WI38 (cell line): ENCODE data around the gene FAM200C.

Source experiments
- H3K4me3 ChIP-seq: 2 replicates; pipeline ENCODE4 v1.5.1; 2011; ENCODE audit warnings: low read depth, mild to moderate bottlenecking, control low read depth, low read length
- CTCF ChIP-seq: IDR thresholded peaks from 2 replicates; pipeline ENCODE4 v1.5.1; 2012; ENCODE audit warnings: low read depth, mild to moderate bottlenecking, control low read depth, low read length

FAM200C gene

DNA sequence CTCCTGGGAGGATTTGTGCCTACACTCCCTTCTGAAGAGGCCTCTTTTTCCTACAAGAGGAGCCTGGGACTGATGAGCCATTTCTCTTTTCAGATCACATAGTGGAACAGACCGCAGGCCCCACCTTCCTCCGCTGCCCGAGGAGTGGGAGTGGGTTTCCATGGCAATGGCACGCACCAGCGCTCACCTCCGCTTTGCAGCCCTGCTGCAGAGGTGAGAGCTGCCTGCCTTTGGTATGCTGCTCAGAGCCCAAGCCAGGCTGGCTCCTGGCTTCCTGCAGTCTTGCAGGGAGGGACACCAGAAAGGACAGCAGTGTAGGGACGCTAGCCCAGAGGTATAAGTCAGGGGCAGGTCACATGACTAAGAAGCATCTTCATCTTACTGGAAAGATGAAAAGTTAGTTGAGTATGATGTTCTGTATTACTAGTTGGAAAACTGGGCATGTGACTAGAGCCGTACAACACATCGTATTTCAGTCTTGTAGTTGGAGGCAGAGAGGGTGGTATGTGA is 34.2 kb upstream of the FAM200C start:
- no peak overlapping the region for H3K4me3 ChIP-seq
- TF ChIP-seq CTCF: no peak

- no peak overlapping the region for H3K4me3 ChIP-seq
- no peak for TF ChIP-seq CTCF
Measured at GRCh38 chr5:160432787-160433186, 32.9 kb upstream of the FAM200C start.

- no peak overlapping the region for H3K4me3 ChIP-seq
- no peak for TF ChIP-seq CTCF
Measured at GRCh38 chr5:160432196-160432595, 32.3 kb upstream of the FAM200C start.

DNA sequence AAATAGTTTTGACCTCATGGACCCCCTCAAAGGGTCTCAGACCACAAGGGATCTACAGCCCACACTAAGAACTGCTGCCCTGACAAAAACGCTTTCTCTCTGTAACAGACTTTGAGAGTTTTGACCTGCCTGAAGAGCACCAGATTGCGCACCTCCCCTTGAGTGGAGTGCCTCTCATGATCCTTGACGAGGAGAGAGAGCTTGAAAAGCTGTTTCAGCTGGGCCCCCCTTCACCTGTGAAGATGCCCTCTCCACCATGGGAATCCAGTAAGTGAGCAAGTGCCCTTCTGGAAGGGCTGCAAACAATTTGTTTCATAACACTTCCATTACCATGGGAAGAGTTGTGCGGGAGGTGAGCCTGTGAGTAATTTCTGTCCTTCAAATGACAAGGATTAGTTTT is 27.8 kb upstream of the FAM200C start:
- no peak for TF ChIP-seq CTCF
- no peak overlapping the region for H3K4me3 ChIP-seq

- TF ChIP-seq CTCF: no peak
- H3K4me3 ChIP-seq: peak overlapping the region; percentile 71
Measured at GRCh38 chr5:160423099-160423498, 23.2 kb upstream of the FAM200C start.

DNA sequence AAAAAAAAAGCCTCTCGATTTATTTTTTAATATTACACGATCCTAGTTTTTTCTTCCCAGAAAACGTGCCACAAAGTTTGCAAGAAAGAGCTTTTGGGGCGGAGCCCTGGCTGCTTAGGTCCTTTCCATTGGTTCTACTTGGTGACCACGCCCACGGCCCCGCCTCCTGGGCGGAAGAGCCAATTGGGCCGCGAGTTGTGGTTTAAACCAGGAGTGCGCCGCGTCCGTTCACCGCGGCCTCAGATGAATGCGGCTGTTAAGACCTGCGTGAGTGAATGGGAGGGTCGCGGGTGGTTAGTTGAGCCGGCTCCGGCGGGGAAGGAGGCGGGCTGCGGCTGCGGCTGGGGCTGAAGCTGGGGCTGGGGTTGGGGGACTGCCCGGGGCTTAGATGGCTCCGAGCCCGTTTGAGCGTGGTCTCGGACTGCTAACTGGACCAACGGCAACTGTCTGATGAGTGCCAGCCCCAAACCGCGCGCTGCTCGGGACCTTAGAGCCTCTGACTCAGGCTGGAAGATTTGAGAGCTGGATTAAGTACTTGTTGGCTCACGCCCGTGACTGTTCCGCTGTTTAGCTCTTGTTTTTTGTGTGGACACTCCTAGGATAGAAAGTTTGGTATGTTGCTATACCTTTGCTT is 21.9 kb upstream of the FAM200C start, which contains the start of gene PTTG1:
Gene PTTG1, plus strand, starts transcription at position 231 of the 634 bp plus-strand sequence. CDS start 458 bp downstream, outside the sequence.
- peak within 1 kb of the TSS; percentile 71 for H3K4me3 ChIP-seq
- TF ChIP-seq CTCF: no peak

- H3K4me3 ChIP-seq: no peak overlapping the region
- TF ChIP-seq CTCF: no peak
Measured at GRCh38 chr5:160420331-160420610, 20.4 kb upstream of the FAM200C start.
